Measurements from ENCODE around the gene OR7C2.

DNA sequence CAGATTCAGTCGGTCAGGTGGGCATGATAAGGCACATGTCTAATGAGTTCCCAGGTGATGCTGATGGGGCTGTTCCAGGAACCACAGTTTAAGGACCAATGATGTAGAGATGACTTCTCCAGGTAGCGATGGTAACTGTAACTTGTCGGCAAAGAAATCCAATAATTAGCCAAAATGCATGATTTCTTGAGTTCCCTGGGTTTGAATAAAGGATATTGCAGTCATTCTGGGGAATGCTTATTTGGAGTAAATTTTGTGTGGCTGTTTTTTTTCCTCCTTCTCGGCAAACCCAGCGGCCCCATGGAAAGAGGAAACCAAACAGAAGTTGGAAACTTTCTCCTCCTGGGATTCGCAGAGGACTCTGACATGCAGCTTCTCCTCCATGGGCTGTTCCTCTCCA lies at the start of gene OR7C2:
- TF ChIP-seq FOXJ3 (CRISPR knock-in tag; IDR thresholded peaks at IDR 0.05; ENCODE audit: borderline replicate concordance) (no peak), ZNF232 (CRISPR knock-in tag; IDR thresholded peaks at IDR 0.05) (no peak), ZNF121 (CRISPR knock-in tag; IDR thresholded peaks at IDR 0.05) (no peak), NR1H2 (CRISPR knock-in tag; IDR thresholded peaks at IDR 0.05) (no peak), ETV6 (CRISPR knock-in tag; IDR thresholded peaks at IDR 0.05) (no peak), GABPB1 (CRISPR knock-in tag; IDR thresholded peaks at IDR 0.05) (no peak), ZNF423 (CRISPR knock-in tag; IDR thresholded peaks at IDR 0.05) (no peak)
- TF ChIP-seq, protein P1, sequence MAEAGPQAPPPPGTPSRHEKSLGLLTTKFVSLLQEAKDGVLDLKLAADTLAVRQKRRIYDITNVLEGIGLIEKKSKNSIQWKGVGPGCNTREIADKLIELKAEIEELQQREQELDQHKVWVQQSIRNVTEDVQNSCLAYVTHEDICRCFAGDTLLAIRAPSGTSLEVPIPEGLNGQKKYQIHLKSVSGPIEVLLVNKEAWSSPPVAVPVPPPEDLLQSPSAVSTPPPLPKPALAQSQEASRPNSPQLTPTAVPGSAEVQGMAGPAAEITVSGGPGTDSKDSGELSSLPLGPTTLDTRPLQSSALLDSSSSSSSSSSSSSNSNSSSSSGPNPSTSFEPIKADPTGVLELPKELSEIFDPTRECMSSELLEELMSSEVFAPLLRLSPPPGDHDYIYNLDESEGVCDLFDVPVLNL (CRISPR knock-in tag; IDR thresholded peaks at IDR 0.05; ENCODE audit: borderline replicate concordance, low read depth), result no peak
- TF ChIP-seq, protein P2, sequence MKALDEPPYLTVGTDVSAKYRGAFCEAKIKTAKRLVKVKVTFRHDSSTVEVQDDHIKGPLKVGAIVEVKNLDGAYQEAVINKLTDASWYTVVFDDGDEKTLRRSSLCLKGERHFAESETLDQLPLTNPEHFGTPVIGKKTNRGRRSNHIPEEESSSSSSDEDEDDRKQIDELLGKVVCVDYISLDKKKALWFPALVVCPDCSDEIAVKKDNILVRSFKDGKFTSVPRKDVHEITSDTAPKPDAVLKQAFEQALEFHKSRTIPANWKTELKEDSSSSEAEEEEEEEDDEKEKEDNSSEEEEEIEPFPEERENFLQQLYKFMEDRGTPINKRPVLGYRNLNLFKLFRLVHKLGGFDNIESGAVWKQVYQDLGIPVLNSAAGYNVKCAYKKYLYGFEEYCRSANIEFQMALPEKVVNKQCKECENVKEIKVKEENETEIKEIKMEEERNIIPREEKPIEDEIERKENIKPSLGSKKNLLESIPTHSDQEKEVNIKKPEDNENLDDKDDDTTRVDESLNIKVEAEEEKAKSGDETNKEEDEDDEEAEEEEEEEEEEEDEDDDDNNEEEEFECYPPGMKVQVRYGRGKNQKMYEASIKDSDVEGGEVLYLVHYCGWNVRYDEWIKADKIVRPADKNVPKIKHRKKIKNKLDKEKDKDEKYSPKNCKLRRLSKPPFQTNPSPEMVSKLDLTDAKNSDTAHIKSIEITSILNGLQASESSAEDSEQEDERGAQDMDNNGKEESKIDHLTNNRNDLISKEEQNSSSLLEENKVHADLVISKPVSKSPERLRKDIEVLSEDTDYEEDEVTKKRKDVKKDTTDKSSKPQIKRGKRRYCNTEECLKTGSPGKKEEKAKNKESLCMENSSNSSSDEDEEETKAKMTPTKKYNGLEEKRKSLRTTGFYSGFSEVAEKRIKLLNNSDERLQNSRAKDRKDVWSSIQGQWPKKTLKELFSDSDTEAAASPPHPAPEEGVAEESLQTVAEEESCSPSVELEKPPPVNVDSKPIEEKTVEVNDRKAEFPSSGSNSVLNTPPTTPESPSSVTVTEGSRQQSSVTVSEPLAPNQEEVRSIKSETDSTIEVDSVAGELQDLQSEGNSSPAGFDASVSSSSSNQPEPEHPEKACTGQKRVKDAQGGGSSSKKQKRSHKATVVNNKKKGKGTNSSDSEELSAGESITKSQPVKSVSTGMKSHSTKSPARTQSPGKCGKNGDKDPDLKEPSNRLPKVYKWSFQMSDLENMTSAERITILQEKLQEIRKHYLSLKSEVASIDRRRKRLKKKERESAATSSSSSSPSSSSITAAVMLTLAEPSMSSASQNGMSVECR (CRISPR knock-in tag; IDR thresholded peaks at IDR 0.05; ENCODE audit: borderline replicate concordance), result no peak
- TF ChIP-seq, protein P3, sequence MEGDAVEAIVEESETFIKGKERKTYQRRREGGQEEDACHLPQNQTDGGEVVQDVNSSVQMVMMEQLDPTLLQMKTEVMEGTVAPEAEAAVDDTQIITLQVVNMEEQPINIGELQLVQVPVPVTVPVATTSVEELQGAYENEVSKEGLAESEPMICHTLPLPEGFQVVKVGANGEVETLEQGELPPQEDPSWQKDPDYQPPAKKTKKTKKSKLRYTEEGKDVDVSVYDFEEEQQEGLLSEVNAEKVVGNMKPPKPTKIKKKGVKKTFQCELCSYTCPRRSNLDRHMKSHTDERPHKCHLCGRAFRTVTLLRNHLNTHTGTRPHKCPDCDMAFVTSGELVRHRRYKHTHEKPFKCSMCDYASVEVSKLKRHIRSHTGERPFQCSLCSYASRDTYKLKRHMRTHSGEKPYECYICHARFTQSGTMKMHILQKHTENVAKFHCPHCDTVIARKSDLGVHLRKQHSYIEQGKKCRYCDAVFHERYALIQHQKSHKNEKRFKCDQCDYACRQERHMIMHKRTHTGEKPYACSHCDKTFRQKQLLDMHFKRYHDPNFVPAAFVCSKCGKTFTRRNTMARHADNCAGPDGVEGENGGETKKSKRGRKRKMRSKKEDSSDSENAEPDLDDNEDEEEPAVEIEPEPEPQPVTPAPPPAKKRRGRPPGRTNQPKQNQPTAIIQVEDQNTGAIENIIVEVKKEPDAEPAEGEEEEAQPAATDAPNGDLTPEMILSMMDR (IDR thresholded peaks at IDR 0.05), result no peak
- TF ChIP-seq, protein P4, sequence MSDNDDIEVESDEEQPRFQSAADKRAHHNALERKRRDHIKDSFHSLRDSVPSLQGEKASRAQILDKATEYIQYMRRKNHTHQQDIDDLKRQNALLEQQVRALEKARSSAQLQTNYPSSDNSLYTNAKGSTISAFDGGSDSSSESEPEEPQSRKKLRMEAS (CRISPR knock-in tag; IDR thresholded peaks at IDR 0.05), result no peak
